NCI-H2227 (cell line): Measurements from ENCODE around the gene RAPGEF2.
A peak's percentile ranks its signal among the peaks of the same experiment; 100 is the strongest.

ENCODE experiments used
- DNase-seq: peaks from one replicate; lab custom pipeline; 2025; ENCODE audit not compliant: unreplicated experiment; lab: John Stamatoyannopoulos, UW

The RAPGEF2 gene

GRCh38 chr4:159273141-159273438 lies 170.2 kb downstream of the RAPGEF2 start:
- DNase-seq, result peak; percentile 7

GRCh38 chr4:159273841-159274240 lies 171.0 kb downstream of the RAPGEF2 start:
- DNase-seq, result no peak

GRCh38 chr4:159278399-159278798 lies 175.5 kb downstream of the RAPGEF2 start:
- DNase-seq, result no peak

DNA sequence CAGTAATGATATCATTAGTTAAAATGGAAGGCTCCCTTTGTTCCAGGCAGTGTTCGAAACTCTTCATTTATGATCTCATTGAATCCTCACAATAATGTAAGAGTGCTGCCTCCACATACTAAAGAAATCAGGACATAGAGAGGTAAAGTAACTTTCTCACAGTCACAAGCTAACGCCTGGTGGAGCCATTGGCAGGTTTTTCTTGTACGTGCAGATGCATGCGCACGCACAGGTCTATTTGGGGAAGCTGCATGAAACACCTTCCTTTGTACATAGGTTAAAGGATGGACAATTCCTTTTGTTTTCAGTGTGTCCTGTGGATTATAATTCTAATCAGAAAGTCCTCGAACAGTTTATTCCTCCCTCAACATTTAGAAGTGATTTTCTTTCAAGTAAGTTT lies 176.2 kb downstream of the RAPGEF2 start:
- no peak for DNase-seq

DNA sequence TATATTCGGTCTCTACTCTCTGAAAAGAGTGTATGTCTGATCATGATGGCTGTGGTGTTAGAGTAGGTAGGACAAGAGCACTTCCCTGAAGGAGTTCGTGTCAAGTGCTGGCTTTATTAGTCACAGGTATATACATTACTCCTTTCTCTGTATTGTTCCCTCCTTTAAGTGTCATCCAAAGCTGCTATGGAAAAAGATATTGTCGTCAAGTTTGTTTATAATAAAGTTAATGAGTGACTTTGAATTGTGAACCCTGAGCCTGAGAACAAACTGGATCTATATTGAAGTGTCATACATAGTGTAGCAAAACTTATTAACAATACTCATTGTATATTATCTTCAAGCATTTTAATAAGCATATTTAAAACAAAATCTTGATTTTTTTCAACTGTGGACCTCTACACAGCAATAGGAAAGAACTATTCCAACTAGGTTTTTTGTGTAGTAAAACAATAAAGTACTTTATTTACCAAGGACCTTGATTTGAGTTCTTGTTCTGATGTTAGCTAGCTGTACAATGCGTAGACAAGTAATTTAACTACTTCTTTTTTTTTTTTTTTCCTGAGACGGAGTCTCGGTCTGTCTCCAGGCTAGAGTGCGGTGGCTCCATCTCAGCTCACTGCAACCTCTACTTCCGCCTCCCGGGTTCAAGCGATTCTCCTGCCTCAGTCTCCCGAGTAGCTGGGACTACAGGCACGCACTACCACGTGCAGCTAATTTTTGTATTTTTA lies 177.7 kb downstream of the RAPGEF2 start:
- no peak for DNase-seq

DNA sequence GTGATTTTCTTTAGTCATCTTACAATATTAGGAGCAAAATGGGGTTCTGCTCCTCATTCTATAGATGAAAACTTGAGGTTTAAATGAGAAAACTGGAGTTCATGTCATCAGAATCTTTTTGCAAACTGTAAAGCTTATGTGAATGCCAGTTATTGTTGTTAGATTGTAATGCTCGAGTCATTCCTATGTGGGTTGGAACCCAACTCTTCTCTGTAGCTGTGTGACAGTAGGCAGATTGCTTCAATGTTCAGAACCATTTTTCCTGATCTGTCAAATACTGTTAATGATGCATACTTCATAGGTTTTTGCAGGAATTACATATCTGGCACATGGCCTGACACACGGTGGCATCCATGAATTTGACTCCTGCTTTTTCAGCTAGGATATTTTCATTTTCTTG lies 178.9 kb downstream of the RAPGEF2 start:
- DNase-seq, result no peak

DNA sequence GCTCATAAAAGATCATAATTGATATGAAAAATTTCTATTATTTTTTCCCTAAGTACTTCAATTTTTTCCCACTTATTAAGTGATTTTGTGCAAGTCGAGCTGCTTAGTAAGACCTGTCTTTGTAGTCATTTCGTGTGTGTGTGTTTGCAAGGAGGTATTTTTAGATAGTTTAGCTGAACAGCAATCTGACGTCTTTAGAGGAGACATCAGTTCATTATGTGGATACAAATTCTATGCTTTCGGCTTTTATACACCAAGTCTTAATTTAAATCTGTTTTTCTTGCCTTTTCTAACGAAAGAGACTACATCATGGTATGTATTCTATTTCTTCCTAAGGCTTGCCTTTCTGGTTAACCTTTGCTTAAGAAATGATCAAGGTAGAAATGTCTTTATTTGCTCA lies 179.4 kb downstream of the RAPGEF2 start:
- no peak for DNase-seq

DNA sequence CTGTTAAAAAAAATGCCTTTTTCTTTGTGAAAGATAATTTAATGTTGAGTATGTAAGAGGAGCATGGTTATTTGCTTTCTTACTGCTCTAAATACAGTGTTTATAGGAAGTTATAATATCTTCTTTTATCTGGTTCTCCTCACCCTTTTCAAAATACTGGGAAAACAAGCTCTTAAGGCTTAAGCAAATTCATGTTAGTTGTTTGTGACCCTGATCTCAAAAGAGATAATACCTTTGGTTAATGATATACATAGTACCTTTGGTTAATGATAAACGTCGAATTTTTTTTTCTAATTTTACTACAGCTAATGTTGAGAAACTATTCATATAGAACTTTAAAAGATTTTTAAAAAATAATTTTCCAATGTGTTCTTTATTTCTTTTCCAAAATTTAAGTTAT lies 180.1 kb downstream of the RAPGEF2 start:
- no peak for DNase-seq

DNA sequence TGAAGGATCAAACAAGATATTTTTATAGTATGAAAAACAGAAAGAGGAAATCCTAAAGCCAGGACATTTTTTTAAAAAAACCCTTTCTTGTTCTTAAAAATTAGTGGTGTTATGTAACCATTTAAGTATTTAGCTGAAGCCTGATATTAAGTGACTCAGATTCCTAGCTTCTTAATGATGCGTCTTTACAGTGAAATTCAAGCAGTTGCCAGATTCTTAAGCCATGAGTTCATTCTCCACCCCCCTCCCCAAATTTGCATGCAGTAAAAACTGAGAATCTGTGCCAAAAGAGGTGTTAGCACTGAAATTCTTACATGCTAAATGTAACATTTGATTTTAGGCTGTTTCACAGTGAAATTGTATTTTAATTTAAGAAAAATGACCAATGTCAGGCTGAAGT lies 180.8 kb downstream of the RAPGEF2 start:
- no peak for DNase-seq

GRCh38 chr4:159284113-159284512 lies 181.2 kb downstream of the RAPGEF2 start:
- DNase-seq, result no peak

GRCh38 chr4:159284733-159285132 lies 181.9 kb downstream of the RAPGEF2 start:
- DNase-seq, result no peak

DNA sequence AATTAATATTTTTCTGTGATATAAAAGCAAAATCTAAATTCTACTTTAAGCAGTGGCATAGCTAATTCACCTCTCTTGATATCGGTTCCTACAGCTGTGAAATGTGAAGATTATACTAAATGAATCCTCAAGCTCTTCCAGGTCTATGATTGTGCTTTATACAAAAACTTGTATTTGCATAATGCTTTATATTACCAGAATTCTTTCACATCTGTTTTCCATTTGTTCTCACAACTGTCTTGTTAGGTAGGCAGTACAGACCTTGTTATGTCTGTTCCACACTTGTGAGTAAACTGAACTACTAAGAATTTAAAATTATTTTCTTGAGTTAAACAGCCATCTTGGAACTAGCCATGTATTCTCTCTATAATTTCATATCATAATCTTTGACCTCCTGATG lies 184.9 kb downstream of the RAPGEF2 start:
- DNase-seq, result no peak

GRCh38 chr4:159289682-159290081 lies 186.8 kb downstream of the RAPGEF2 start:
- no peak for DNase-seq

GRCh38 chr4:159290321-159291030 lies 187.6 kb downstream of the RAPGEF2 start:
- no peak for DNase-seq

DNA sequence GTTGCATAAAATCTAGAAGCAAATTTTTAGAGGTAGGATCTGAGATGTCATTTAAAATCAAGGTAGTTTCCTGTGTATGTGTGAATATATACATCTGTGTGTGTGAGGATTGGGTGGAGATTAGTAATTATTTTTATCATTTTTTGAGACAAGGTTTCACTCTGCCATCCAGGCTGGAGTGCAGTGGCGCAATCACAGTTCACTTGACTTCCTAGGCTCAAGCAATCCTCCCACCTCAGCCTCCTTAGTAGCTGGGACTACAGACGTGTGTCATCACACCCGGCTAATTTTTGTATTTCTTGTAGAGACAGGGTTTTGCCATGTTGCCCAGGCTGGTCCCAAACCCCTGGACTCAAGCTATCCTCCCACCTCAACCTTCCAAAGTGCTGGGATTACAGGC lies 188.3 kb downstream of the RAPGEF2 start:
- no peak for DNase-seq

GRCh38 chr4:159292137-159292896 lies 189.4 kb downstream of the RAPGEF2 start:
- DNase-seq, result no peak

DNA sequence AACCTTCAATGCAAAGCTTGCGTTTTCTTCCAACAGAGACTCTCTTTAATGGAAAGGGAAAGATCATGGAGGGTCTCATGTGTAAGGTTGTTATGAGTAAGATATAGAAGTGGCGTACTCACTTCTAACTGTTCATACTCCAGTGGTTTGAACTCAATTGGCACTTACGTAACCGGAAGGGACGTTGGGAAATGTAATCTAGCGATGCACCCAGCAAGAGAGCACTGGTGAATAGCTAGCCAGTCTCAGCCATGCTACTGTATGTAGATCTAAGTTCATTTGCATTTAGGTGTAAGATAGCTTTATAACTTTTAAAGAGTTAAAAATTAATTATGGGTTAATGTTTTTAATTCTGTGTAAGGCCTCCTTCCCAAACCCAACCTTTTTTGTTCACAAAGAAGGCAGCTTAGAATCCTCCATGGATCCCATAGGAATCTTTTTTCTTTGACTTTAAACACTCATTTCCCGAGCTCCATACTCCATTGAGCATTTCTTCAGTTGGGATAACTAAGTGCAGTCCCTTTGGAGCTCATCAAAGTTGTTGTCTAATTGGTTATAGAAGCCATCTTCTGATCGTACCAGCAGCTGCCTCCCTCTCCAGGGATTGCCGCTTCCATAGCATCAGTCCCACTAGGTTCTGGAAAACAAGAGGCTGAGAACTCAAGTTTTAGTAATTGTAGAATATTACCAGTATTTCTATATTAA lies 191.1 kb downstream of the RAPGEF2 start:
- no peak for DNase-seq

GRCh38 chr4:159296061-159296460 lies 193.2 kb downstream of the RAPGEF2 start:
- no peak for DNase-seq

GRCh38 chr4:159297091-159297490 lies 194.2 kb downstream of the RAPGEF2 start:
- no peak for DNase-seq

GRCh38 chr4:159298502-159298901 lies 195.6 kb downstream of the RAPGEF2 start:
- no peak for DNase-seq

GRCh38 chr4:159303435-159303834 lies 200.6 kb downstream of the RAPGEF2 start:
- no peak for DNase-seq

DNA sequence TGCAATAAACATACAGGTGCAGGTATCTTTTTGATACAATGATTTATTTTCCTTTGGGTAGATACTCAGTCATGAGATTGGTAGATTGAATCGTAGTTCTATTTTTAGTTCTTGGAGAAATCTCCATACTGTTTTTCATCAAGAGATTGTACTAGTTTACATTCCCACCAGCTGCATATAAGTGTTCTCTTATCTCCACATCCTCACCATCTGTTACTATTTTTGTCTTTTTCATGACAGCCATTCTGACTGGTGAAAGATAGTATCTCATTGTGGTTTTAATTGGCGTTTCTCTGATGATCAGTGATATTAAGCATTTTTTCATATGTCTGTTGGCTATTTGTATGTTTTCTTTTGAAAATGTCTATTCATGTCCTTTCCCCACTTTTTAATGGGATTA lies 202.2 kb downstream of the RAPGEF2 start:
- DNase-seq, result no peak
